Midbrain (tissue), 1 donor: ENCODE results near the gene SARDH.
A peak's percentile ranks its signal among the peaks of the same experiment; 100 is the strongest.

ENCODE experiments used
- DNase-seq: peaks from one replicate; lab custom pipeline; 2025; lab: John Stamatoyannopoulos, UW

Gene SARDH

GRCh38 chr9:133701981-133702797, 36.0 kb downstream of the SARDH start:
- DNase-seq = peak; percentile 16

DNA sequence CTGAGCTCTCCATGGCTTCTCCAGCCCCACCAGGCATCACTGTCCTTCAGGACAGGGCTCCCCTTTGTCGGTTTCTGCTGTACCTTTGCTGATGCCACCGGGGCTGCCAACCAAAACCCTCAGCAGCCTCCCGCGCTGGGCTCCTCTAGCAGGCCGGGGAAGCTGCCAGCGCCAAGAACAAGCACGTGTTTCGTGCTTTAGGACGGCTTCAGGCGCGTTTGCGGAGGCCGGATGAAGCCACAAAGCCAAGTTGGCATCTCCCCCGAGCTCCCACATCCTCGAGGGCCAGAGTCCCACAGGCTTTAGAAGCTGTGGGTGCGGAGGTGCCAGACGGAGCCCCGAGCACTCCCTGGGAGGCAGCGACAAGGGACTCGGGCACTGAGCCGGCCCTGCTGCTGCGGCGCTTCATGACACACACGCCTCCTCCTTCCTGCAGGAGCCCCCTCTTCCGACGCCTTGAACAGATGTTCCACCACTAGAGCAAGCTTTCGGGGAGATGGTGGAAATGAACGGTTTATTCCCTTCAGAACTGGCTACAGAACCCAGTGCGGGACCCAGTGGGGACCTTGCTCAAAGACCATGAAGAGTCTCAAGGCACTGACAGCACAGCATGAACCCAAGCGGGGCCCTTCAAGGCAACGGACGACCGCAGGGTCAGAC, 36.7 kb downstream of the SARDH start:
- DNase-seq = peak; percentile 55

DNA sequence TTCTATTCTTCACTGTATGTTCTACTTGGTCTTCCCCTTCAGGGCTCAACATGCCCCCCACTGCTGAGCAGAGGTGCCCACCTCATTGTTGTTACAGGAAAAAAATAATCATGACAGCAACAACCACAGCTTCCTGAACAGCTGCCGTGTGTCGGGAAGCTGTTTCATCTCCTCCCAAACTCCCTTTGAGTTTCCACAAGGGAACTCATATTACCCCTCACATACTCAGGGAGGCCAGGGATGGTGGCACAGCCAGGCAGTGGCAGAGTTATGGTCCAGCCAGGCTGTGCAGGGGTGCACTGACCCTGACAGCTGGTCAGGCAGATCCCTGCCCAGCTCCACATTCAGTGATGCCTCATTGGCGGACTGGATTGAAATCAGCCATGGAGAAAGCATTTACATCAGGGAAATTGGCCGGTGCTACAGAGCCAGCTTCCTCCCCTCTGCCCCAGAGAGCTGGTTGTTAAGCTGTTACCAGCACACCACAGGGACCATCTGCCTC, 37.3 kb downstream of the SARDH start:
- DNase-seq = peak; percentile 55

GRCh38 chr9:133699546-133699945, 38.6 kb downstream of the SARDH start:
- no peak for DNase-seq

DNA sequence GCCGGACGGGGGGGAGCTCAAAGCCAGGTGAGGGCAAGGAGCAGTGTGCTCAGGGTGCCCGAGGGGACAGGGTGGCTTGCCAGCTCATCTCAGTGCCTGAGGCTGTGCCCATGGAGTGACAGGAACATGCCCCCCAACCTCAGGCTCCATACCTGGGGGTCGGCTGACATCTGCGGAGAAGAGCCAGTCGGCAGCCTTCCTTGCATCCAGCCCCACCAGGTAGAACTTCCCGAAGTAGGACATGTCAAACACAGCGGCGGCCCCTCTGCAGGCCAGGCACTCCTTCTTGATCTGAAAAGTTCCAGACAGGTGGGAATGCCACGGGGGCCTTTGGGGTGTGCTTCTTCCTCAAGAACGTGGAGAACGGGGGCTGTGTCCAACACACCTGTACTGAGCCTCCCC, 42.1 kb downstream of the SARDH start:
- no peak for DNase-seq

DNA sequence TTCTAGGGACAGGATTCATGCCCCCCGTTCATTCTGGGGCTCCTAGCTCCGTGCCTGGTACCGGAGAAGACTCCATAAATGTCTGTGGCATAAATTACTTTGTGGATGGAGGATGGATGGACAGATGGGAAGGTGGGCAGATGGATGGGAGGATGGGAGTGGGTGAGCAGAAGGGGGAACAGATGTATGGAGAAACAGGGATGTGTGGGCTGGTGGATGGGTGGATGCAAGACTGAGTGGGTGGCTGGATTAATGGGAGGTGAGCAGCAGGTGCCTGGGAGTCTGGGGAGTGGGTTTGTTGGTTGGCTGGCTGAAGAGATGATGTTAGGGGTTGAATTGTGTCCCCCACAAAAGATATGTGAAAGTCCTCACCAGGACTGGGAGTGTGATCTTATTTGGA, 43.5 kb downstream of the SARDH start:
- DNase-seq = no peak

DNA sequence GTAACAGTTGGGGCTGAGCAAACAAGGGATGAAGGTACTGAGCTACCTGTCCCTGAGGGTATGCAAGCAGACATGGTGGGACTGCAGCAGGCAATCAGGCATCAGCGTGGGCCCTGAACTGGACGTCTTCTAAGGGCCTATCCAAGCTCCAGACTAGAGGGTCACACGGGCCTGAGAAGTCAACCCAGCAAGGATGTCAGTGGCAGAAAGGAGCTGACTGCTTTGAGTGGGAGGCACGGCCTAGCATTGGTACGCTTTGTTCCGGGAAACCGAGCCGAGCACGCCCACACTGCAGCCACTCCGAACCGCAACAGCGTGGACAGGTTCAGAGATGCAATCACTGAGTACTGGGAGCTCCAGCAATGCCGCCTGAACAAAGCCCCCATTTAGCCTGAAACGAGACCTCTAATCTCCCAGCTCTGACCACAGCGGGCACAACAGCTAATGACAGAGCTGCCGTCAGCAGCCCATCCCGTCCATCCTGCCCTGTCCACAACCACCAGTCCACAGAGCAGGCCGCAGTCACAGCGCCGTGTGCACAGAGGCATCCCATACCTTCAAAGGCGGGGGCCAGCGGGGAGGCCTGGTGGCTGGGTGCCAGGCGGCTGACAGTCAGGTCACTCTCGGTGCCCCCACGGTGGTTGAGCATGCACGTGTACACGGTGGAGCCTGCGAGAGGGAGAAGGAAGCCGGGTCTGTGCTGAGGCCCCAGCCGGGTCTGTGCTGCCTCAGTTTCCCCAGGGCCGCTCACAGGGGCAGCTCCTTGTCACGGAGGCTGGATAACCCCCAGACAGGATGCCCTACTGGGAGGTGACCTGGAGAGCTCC, 44.2 kb downstream of the SARDH start:
- no peak for DNase-seq

DNA sequence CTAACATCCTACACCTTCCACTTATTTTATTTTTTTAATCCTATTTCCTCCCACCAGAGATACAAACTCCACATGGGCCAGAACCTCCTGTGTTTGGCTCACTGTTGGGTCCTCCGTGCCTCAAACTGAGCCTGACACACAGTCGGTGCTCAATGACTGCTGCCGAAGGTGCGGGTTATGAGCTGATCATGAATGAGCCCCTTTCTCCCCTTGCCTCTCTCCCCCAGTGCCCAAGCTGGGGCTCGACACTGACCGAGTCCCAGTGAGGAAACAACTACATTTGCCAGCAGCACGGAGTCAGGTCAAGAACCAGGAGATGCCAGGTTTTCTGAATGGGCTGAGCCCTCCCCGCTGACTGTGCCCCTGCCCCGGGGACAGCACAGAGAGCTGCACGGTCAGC, 45.0 kb downstream of the SARDH start:
- DNase-seq = no peak

DNA sequence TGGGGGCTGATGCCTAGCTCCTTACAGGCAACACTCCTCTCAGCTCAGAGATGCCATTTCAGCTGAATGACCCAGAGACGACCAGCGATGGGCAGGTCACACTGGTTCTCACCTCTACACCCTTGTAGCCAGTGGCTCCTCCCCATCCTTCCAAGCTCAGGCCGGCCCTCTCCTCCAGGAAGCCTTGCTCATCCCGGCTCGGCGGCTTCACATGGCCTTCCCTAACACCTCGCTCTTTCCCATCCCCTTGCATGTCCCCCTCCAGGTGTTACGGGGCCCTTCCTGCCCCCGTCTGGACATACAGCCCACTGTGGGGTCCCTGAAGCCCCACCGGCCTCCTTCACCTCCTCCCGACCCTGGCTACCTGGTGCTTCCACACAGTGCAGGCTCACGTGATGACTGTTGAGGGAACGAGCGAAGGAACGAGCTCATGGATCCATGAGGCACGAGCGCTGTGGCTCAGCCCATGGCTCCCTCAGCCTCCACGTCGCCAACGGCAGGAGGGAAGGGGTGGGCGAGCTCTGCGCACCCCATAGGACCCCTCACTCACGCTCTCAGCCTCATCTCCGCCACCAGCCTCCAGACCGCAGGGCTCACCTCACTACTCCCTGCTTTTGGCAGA, 45.7 kb downstream of the SARDH start:
- DNase-seq = no peak

DNA sequence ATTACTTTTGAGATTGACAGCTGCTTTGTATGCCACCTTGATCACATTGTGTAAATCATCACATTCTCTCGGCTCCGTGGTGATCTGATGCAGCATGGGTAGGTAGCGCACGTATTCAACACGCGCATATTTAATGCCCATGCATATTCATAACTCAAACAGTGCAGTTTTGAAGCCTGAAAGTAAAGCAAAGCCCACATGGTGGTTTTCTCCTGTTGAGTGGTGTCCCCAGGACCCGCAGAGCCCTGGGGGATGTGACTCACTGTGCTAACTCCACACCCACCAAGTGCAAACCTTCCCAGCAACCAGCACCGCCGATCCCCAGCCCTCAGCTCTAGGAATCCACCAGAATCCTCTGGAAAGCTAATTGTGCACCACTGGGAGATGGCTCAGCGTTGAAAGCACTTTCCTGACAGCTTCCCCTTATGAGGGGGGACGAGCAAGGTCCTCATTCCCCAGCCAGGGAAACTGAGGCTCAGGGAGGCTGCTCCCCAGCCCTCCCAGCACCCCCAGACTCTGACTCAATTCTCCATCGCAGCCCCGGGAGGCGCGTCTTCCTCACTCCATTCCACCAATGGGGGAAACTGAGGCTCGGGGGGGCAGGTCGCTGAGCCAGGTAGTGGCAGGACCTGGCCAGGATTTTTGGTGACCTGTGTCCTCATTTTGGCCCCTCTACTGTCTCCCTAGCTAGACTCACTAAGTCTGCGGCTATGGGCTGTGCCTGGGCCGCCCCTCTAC, 46.4 kb downstream of the SARDH start:
- no peak for DNase-seq

DNA sequence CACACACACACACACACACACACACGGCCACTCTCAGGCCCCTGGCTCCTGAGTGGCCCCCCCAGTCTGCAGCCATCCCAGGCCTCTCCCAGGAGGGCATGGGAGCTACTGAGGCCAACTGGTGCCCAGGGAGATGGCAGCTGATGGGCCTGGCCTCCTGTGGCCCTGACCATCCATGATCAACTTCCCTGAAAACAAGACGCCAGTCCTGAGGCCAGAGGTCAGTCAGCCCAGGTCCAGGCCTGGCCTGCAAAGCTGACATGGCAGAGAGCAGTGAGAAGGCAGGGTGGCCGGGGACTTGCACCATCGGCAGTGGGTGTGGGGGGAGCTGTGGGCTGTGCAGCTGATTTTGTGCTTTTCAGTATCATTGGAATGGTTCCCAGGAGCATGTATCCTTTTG, 47.0 kb downstream of the SARDH start:
- DNase-seq = no peak

DNA sequence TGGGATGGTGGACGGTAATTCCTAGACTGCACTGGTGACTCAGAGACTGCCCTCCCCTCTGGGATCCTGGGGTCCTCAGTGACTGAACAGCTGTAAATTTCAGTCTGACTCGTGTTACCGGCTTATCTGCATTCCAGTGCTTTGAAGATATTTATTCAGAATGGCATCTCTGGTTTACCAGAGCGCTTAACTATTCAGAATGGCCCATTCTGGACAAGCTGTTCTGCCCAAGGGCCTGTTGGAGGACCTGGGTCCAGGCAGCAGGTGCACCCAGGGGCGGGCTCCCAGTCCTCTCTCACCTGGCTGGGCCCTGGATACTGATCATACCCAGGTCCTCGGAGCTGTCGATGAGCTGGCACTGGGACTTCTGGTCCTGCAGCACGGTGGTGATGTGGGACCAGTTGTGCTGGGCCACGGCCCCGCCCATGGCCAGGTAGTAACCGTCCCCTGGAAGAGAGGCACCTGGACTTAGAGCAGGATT, 48.0 kb downstream of the SARDH start:
- no peak for DNase-seq

DNA sequence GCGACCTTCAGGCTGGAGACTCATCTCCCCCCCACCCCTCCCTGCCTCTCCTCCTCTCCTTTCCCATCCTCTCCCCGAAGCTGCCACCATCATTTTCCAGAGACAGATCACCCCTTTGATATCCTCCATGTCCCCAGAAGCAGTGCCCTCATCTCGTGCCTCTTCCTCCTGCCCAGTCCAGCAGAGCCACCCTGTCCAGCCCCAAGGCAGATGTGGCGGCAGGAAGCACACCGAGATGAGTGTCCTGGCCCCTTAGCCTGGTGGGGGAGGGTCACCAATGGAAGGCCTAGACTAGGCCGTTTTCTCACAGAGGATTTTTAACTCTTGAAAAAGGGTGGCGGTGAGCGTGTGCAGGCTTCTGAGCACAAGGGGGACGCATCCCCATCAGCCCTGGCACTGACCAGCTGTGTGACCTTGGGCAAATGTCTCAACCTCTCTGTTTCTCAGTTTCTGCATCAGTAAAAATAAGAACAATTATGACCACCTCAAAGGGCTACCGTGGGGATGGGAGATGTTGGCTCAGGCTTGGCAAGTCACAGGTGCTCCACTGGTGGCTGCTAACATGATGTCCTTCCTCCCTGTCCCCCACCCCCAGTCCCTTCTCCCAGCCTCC, 48.9 kb downstream of the SARDH start:
- no peak for DNase-seq

DNA sequence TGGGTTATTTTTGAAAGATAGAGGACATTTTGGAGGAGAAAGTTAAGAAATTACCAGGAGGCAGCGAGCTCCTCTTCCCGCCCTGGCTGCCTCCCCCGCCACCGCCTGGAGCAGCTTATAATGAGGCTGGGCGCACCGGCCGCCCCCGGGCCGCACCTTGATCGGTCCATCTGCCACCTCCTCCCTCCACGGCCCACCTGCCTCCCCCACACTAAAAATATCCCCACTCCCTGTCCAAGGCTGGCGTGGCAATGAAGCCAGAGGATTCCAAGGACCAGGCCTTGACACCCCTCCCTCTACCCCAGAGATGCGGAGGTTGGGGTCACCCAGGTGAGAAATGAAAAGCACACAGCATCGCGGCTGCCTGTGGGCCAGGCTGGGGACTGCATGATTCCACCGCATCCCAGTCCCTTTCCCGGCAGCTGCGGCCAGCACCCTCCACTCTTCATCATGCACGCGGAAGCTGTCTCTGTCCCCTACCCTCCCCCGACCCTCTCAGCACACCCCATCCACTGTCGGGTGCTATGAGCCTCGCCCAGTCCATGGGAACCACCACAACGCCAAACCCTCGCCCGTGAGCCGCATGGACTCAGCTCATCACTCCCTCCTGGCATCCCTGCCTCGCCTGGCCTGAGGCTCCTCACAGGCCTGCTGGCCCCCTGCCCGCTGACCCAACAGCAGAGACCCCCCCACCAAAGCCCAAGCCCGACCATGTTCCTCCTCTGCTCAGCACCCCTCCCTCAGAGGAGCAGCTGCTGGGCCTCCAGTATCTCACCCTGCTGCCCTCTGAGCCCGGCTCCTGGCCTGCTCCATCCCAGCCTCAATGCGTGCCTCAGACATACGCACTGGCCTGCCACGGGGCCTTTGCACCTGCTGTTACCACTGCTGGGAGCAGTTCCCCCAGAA, 50.0 kb downstream of the SARDH start:
- DNase-seq = no peak

- DNase-seq = peak; percentile 6
These were observed 51.2 kb downstream of the SARDH start for GRCh38 chr9:133686642-133687575.

DNA sequence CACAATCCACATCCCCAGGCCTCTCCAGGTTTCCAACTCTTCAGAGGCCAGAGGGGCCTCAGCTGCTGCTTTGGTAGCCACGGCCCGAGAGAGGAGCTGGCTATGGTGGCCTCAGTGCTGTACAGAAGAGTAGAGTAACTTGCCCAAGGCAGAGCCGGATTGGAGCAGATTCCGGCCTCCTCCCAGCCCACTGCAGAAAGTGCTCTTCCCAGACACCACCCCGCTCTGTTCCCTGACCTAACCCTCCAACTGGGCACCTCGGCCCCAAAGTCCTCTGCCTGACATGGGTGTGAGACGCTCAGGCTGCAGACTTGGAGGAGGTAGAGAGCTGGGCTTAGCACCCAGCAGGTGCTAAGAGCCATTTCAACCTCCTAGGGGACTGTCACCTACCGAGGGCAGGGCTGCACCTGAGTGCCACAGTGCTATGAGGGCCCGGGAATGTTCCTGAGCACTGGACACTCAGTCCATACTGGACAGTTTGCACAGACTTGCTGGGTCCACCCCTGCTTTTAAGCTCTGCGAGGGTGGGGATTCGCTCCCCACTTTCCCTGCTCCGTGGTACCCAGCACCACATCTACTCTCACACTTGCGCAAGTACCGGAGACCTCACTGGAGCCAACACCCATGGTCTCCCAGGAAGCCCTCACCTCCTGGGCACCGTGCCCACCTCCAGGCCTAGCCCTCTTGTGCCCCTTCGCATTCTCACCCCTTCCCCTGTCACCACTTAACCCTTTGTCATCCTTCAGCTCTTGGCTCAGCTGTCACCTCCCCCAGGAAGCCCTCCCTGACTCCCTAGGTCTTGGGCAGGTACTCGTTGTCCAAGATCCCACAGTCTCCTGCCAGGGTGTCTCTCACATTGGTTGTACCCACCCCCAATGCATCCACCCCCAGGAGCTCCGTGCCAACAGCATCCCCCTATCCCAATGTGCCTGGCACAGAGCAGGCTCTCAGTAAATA, 52.2 kb downstream of the SARDH start:
- DNase-seq = no peak

- no peak for DNase-seq
These were observed 53.2 kb downstream of the SARDH start for GRCh38 chr9:133684936-133685361.
